Activated naive CD8-positive, alpha-beta T cell treated with anti-CD3 and anti-CD28 coated beads, Interleukin-2, amount 50 U/mL, for 24 hours (primary cell): ENCODE measurements around the gene TMEM165.

Experiments used
- ATAC-seq: fragments of 150-1000 bp; cut with Tn5 transposase; one replicate; pipeline ENCODE4 v1.10.0; 2021
- DNase-seq: peaks from one replicate; pipeline ENCODE4 v3.0.0; 2021
- H3K27ac Mint-ChIP-seq: one replicate; pipeline ENCODE4 v1.8.0; 2021; ENCODE audit warnings: mild to moderate bottlenecking, mixed read lengths
- H3K27me3 Mint-ChIP-seq: one replicate; pipeline ENCODE4 v1.8.0; 2021; ENCODE audit warnings: mixed read lengths
- H3K36me3 Mint-ChIP-seq: one replicate; pipeline ENCODE4 v1.8.0; 2021; ENCODE audit warnings: low read depth, mixed read lengths
- H3K4me1 Mint-ChIP-seq: one replicate; pipeline ENCODE4 v1.8.0; 2021; ENCODE audit warnings: mixed read lengths
- H3K4me3 Mint-ChIP-seq: one replicate; pipeline ENCODE4 v1.8.0; 2021; ENCODE audit warnings: mild to moderate bottlenecking, moderate library complexity, mixed read lengths
- H3K9me3 Mint-ChIP-seq: one replicate; pipeline ENCODE4 v1.8.0; 2021; ENCODE audit warnings: mixed read lengths

TMEM165 gene

GRCh38 chr4:55444827-55445226 lies 49.1 kb downstream of the TMEM165 start:
- no peak overlapping the region for H3K27ac Mint-ChIP-seq
- peaks cover 7% of the 10 kb centered on the region for H3K4me1 Mint-ChIP-seq
- H3K27me3 Mint-ChIP-seq = no peaks in the 10 kb centered on the region
- peaks cover 45% of the 10 kb centered on the region for H3K36me3 Mint-ChIP-seq
- no peaks in the 10 kb centered on the region for H3K9me3 Mint-ChIP-seq
- ATAC-seq (no peak), DNase-seq (no peak)
- no peak overlapping the region for H3K4me3 Mint-ChIP-seq

DNA sequence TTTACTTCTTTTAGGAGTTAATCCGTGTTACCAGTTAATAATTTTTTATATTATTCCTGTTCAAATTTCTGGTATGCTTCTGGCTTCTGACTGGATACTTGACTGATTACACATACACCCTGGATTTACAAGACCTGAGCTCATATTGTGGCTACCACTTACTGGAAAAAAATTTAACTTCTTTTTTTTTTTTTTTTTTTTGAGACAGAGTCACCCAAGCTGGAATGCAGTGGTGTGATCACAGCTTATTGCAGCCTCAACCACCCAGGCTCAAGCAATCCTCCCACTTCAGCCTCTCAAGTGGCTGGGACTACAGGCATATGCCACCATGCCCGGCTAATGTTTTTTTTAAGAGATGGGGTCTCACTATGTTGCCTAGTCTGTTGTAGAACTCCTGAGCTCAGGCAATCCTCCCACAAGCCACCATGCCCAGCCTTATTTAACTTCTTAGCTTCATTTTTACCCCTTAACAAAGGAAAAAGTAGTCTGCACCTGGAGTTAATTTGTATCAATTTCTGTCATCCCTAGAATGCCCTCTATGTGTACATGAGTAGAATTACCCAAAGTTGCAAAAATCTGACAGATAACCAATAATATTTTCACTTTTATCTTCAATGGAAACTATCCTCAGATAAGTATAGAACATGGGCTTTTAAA lies 50.3 kb downstream of the TMEM165 start:
- peaks cover 46% of the 10 kb centered on the region for H3K36me3 Mint-ChIP-seq
- ATAC-seq = no peak
- H3K9me3 Mint-ChIP-seq = no peaks in the 10 kb centered on the region
- H3K4me1 Mint-ChIP-seq = peaks cover 7% of the 10 kb centered on the region
- H3K27ac Mint-ChIP-seq = no peak overlapping the region
- H3K27me3 Mint-ChIP-seq = no peaks in the 10 kb centered on the region
- H3K4me3 Mint-ChIP-seq = no peak overlapping the region
- no peak for DNase-seq

DNA sequence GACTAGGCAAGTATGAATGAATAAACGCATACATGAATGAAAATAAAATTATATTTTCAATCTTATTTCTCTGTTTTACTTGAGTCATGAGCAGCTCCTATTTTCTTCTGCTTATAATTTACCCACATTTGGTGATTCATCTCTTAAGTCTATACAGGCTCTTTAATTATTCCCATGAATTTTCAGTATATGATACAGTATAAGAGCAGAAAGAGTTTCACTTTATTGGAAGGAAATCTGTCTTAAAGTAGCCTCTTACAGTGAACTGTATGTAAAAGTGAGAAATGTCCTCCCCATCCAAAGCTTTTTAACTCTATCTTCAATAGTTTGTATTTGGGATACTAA lies 50.8 kb downstream of the TMEM165 start:
- no peak for ATAC-seq
- Mint-ChIP-seq H3K27me3 (no peaks in the 10 kb centered on the region), H3K9me3 (no peaks in the 10 kb centered on the region), H3K27ac (no peak overlapping the region), H3K4me3 (no peak overlapping the region), H3K36me3 (peaks cover 44% of the 10 kb centered on the region), H3K4me1 (peaks cover 7% of the 10 kb centered on the region)
- DNase-seq = no peak

- DNase-seq (no peak), ATAC-seq (no peak)
- H3K9me3 Mint-ChIP-seq = no peaks in the 10 kb centered on the region
- H3K27me3 Mint-ChIP-seq = no peaks in the 10 kb centered on the region
- no peak overlapping the region for H3K4me3 Mint-ChIP-seq
- peaks cover 7% of the 10 kb centered on the region for H3K4me1 Mint-ChIP-seq
- H3K27ac Mint-ChIP-seq = no peak overlapping the region
- peaks cover 47% of the 10 kb centered on the region for H3K36me3 Mint-ChIP-seq
Observed at GRCh38 chr4:55447108-55447708, 51.5 kb downstream of the TMEM165 start.

GRCh38 chr4:55447831-55448230 lies 52.1 kb downstream of the TMEM165 start:
- H3K36me3 Mint-ChIP-seq = peaks cover 44% of the 10 kb centered on the region
- DNase-seq = no peak
- no peaks in the 10 kb centered on the region for H3K9me3 Mint-ChIP-seq
- no peak overlapping the region for H3K27ac Mint-ChIP-seq
- H3K4me1 Mint-ChIP-seq = peaks cover 7% of the 10 kb centered on the region
- H3K4me3 Mint-ChIP-seq = no peak overlapping the region
- ATAC-seq = no peak
- no peaks in the 10 kb centered on the region for H3K27me3 Mint-ChIP-seq

DNA sequence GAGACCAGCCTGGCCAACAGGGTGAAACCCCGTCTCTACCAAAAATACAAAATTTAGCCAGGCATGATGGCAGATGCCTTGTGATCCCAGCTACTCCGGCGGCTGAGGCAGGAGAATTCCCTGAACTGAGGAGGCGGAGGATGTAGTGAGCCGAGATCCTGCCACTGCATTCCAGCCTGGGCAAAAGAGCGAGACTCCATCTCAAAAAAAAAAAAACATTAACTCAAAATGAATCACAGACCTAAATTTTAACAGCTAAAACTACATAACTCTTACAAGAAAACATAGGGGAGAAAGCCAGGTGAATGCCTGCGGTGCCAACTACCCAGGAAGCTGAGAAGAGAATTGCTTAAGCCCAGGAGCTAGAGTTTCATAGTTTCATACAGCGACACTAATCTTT lies 54.8 kb downstream of the TMEM165 start:
- Mint-ChIP-seq H3K9me3 (no peaks in the 10 kb centered on the region), H3K27ac (no peak overlapping the region), H3K36me3 (peaks cover 42% of the 10 kb centered on the region), H3K27me3 (no peaks in the 10 kb centered on the region), H3K4me3 (no peak overlapping the region), H3K4me1 (peaks cover 7% of the 10 kb centered on the region)
- DNase-seq (no peak), ATAC-seq (no peak)

DNA sequence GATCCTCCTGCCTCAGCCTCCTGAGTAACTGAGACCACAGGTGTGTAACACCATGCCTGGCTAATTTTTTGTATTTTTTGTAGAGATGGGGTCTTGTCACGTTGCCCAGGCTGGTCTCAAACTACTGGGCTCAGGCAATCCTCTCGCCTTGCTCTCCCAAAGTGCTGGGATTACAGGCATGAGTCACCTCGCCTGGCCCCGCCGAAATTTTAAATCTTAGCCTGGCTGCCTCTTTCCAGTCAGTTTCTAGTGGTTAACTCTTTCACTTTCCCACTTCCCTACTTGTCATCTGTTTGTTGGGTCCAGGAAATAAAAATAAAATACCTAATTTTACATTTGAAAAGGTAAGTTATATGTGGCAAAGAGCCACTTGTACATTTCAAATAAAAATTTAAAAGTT lies 62.4 kb downstream of the TMEM165 start:
- Mint-ChIP-seq H3K27ac (no peak overlapping the region), H3K9me3 (no peaks in the 10 kb centered on the region), H3K4me3 (no peak overlapping the region), H3K27me3 (no peaks in the 10 kb centered on the region), H3K36me3 (peaks cover 6% of the 10 kb centered on the region), H3K4me1 (no peaks in the 10 kb centered on the region)
- no peak for DNase-seq
- no peak for ATAC-seq

GRCh38 chr4:55458611-55459010 lies 62.9 kb downstream of the TMEM165 start:
- H3K36me3 Mint-ChIP-seq = peaks cover 6% of the 10 kb centered on the region
- no peaks in the 10 kb centered on the region for H3K27me3 Mint-ChIP-seq
- ATAC-seq (no peak), DNase-seq (no peak)
- H3K4me1 Mint-ChIP-seq = no peaks in the 10 kb centered on the region
- H3K27ac Mint-ChIP-seq = no peak overlapping the region
- H3K9me3 Mint-ChIP-seq = no peaks in the 10 kb centered on the region
- H3K4me3 Mint-ChIP-seq = no peak overlapping the region

- Mint-ChIP-seq H3K4me3 (no peak overlapping the region), H3K4me1 (no peaks in the 10 kb centered on the region), H3K9me3 (peaks cover 11% of the 10 kb centered on the region), H3K27me3 (no peaks in the 10 kb centered on the region), H3K36me3 (peaks cover 28% of the 10 kb centered on the region), H3K27ac (no peak overlapping the region)
- ATAC-seq = no peak
- no peak for DNase-seq
Observed at GRCh38 chr4:55466001-55466400, 70.2 kb downstream of the TMEM165 start.

GRCh38 chr4:55468724-55469123 lies 73.0 kb downstream of the TMEM165 start:
- Mint-ChIP-seq H3K9me3 (peaks cover 11% of the 10 kb centered on the region), H3K27ac (no peak overlapping the region), H3K4me3 (no peak overlapping the region), H3K4me1 (no peaks in the 10 kb centered on the region), H3K36me3 (peaks cover 31% of the 10 kb centered on the region), H3K27me3 (no peaks in the 10 kb centered on the region)
- ATAC-seq = no peak
- no peak for DNase-seq

GRCh38 chr4:55469979-55470378 lies 74.2 kb downstream of the TMEM165 start:
- DNase-seq = no peak
- no peak for ATAC-seq

More at GRCh38 chr4:55469979-55470378, 74.2 kb downstream of the TMEM165 start:
- H3K9me3 Mint-ChIP-seq = peaks cover 13% of the 10 kb centered on the region
- H3K27ac Mint-ChIP-seq = no peak overlapping the region
- H3K4me1 Mint-ChIP-seq = peaks cover 2% of the 10 kb centered on the region
- peaks cover 44% of the 10 kb centered on the region for H3K36me3 Mint-ChIP-seq
- no peak overlapping the region for H3K4me3 Mint-ChIP-seq
- no peaks in the 10 kb centered on the region for H3K27me3 Mint-ChIP-seq
